ENCODE measurements around the gene CCDC157. TPM values are rescaled to one million over a fixed set of nuclear protein-coding genes. Genes with fewer than 3 reads are reported as not detected.

CCDC157 gene
- total and polyA plus RNA-seq, 2 donors (not counting 1 experiment from before 2014, with no cell fraction given): 3.6 to 6.4 TPM

DNA sequence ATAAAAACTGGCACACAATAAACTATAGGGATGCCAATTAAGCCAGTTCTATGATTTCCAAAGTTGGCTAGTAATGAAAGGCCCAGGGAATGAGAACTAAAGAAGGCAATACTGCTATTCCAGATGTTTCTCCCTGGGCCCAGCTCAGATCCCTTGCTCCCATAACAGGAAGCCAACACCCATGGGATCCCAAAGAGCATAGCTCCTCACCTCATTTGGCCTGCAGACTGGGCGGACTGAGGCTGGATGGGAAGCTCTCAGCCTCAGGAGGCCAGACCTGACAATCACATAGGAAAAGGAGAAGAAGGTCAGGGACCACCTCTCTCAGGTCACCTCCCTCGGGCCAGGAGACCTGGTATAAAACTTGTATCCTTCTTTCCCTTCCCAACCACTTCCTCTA, 35.3 kb upstream of the CCDC157 start:
- ATAC-seq (ENCODE audit: low read depth) (no peak), DNase-seq (no peak)
- no peak overlapping the region for H2AFZ ChIP-seq (ENCODE audit: insufficient read depth, low read depth, low read length, poor library complexity, severe bottlenecking)
- H3K27ac Mint-ChIP-seq: no peak overlapping the region
- WGBS (ENCODE audit: insufficient coverage): 73% methylated on average over 2 of the region's 2 CpGs
- peaks cover 76% of the 10 kb centered on the region for H3K4me1 Mint-ChIP-seq
- H3K79me2 ChIP-seq (ENCODE audit: control insufficient read depth, insufficient read depth, low read length): peaks cover 98% of the 10 kb centered on the region
- POLR2A ChIA-PET: no interaction called here
- peaks cover 0 to 32% of the 10 kb centered on the region in 2 experiments for H3K36me3 ChIP-seq (replicated peaks in 1 of 2; ENCODE audit: control extremely low read depth in 1 of 2, control insufficient read depth in 1 of 2, extremely low read depth in 1 of 2, insufficient read depth in 2 of 2, low read length in 1 of 2)
- H3K4me2 ChIP-seq (replicated peaks; ENCODE audit: low read depth, low read length, poor library complexity, severe bottlenecking): no peak overlapping the region
- H3K4me3 Mint-ChIP-seq: no peak overlapping the region
- no peak overlapping the region for H3K27ac ChIP-seq (ENCODE audit: low read length in 2 of 2)
- intact Hi-C loops (cut with micrococcal nuclease): no loop called here
- H3K27me3 ChIP-seq (replicated peaks in 1 of 4; ENCODE audit: control extremely low read depth in 1 of 4, control insufficient read depth in 3 of 4, insufficient read depth in 4 of 4, low read length in 3 of 4): no peaks in the 10 kb centered on the region
- H3K9me3 ChIP-seq (ENCODE audit: control extremely low read depth in 1 of 3, control insufficient read depth in 2 of 3, insufficient read depth in 1 of 3, low read length in 2 of 3): no peaks in the 10 kb centered on the region
- H3K4me3 ChIP-seq (ENCODE audit: control extremely low read depth in 1 of 5, extremely low read depth in 1 of 5, insufficient read depth in 1 of 5, low read depth in 2 of 5, low read length in 4 of 5): no peak overlapping the region
- H3K27me3 Mint-ChIP-seq: no peaks in the 10 kb centered on the region
- CTCF ChIA-PET: interaction anchor here (0.9 to 5.3 kb wide), 3 partner anchors 21 to 33 kb away, joined by 3 to 31 read pairs (median 3); partner anchors contain the start of gene CASTOR1
- no peaks in the 10 kb centered on the region for H3K9me3 Mint-ChIP-seq (ENCODE audit: insufficient read depth)
- H4K20me1 ChIP-seq (ENCODE audit: control insufficient read depth, insufficient read depth, low read length, poor library complexity, severe bottlenecking): peaks cover 79% of the 10 kb centered on the region
- peaks cover 28 to 52% of the 10 kb centered on the region in 2 donors for H3K4me1 ChIP-seq (ENCODE audit: control insufficient read depth in 2 of 2, insufficient read depth in 2 of 2, low read length in 2 of 2)
- TF ChIP-seq, protein P1, sequence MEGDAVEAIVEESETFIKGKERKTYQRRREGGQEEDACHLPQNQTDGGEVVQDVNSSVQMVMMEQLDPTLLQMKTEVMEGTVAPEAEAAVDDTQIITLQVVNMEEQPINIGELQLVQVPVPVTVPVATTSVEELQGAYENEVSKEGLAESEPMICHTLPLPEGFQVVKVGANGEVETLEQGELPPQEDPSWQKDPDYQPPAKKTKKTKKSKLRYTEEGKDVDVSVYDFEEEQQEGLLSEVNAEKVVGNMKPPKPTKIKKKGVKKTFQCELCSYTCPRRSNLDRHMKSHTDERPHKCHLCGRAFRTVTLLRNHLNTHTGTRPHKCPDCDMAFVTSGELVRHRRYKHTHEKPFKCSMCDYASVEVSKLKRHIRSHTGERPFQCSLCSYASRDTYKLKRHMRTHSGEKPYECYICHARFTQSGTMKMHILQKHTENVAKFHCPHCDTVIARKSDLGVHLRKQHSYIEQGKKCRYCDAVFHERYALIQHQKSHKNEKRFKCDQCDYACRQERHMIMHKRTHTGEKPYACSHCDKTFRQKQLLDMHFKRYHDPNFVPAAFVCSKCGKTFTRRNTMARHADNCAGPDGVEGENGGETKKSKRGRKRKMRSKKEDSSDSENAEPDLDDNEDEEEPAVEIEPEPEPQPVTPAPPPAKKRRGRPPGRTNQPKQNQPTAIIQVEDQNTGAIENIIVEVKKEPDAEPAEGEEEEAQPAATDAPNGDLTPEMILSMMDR (IDR thresholded peaks at IDR 0.05): no peak
- no peak for TF ChIP-seq EZH2 (IDR thresholded peaks at IDR 0.05; ENCODE audit: borderline replicate concordance, insufficient read depth, low read depth, low read length, poor library complexity, severe bottlenecking)
- H3K9ac ChIP-seq (ENCODE audit: low read length): no peak overlapping the region

DNA sequence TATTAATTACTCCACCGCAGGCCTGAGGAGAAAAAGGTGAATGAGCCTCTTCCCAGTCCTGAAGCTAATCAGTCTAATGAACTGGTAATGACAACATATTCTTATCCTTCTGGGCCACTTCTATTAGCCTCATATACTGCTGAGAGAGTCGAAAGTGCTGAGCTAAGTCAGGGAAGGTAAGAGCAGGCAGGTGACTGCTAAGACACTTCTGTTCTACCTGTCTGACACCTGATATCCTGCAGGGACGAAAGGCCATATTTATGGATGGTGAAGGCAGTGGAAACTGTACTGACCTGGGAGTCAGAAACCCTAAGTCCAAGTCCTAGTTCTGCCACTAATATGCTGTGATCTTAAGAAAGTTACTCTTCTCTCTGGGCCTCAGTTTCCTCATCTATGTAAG, 33.6 kb upstream of the CCDC157 start:
- Mint-ChIP-seq H3K4me3 (no peak overlapping the region), H3K4me1 (peaks cover 75% of the 10 kb centered on the region), H3K27me3 (no peaks in the 10 kb centered on the region), H3K27ac (no peak overlapping the region), H3K9me3 (ENCODE audit: insufficient read depth) (no peaks in the 10 kb centered on the region)
- H3K79me2 ChIP-seq (ENCODE audit: control insufficient read depth, insufficient read depth, low read length): peaks cover 88% of the 10 kb centered on the region
- no peak overlapping the region for H2AFZ ChIP-seq (ENCODE audit: insufficient read depth, low read depth, low read length, poor library complexity, severe bottlenecking)
- H3K9me3 ChIP-seq (ENCODE audit: control extremely low read depth in 1 of 3, control insufficient read depth in 2 of 3, insufficient read depth in 1 of 3, low read length in 2 of 3): no peaks in the 10 kb centered on the region
- ChIA-PET CTCF (interaction anchor here (1.3 to 5.3 kb wide), 2 partner anchors 13 to 34 kb away, joined by 5 to 31 read pairs; partner anchors contain the start of gene CASTOR1), POLR2A (interaction anchor here (0.8 to 5.7 kb wide), 2 partner anchors 34 to 101 kb away, joined by 3 to 64 read pairs; partner anchors contain the start of gene CASTOR1)
- no peak for ATAC-seq (ENCODE audit: low read depth)
- peaks cover 0 to 28% of the 10 kb centered on the region in 2 experiments for H3K36me3 ChIP-seq (replicated peaks in 1 of 2; ENCODE audit: control extremely low read depth in 1 of 2, control insufficient read depth in 1 of 2, extremely low read depth in 1 of 2, insufficient read depth in 2 of 2, low read length in 1 of 2)
- H3K4me3 ChIP-seq (ENCODE audit: control extremely low read depth in 1 of 5, extremely low read depth in 1 of 5, insufficient read depth in 1 of 5, low read depth in 2 of 5, low read length in 4 of 5): no peak overlapping the region
- no peaks in the 10 kb centered on the region for H3K27me3 ChIP-seq (replicated peaks in 1 of 4; ENCODE audit: control extremely low read depth in 1 of 4, control insufficient read depth in 3 of 4, insufficient read depth in 4 of 4, low read length in 3 of 4)
- no peak overlapping the region for H3K4me2 ChIP-seq (replicated peaks; ENCODE audit: low read depth, low read length, poor library complexity, severe bottlenecking)
- TF ChIP-seq EZH2 (IDR thresholded peaks at IDR 0.05; ENCODE audit: borderline replicate concordance, insufficient read depth, low read depth, low read length, poor library complexity, severe bottlenecking): no peak
- TF ChIP-seq, protein P1 (IDR thresholded peaks at IDR 0.05): no peak
- intact Hi-C loops (cut with micrococcal nuclease): no loop called here
- H4K20me1 ChIP-seq (ENCODE audit: control insufficient read depth, insufficient read depth, low read length, poor library complexity, severe bottlenecking): peaks cover 75% of the 10 kb centered on the region
- 80% methylated on average over 1 of the region's 3 CpGs for WGBS (ENCODE audit: insufficient coverage)
- peaks cover 36 to 59% of the 10 kb centered on the region in 2 donors for H3K4me1 ChIP-seq (ENCODE audit: control insufficient read depth in 2 of 2, insufficient read depth in 2 of 2, low read length in 2 of 2)
- DNase-seq: no peak
- no peak overlapping the region for H3K27ac ChIP-seq (ENCODE audit: low read length in 2 of 2)
- H3K9ac ChIP-seq (ENCODE audit: low read length): no peak overlapping the region

Data from B cell (primary cell).